Central memory CD4-positive, alpha-beta T cell (primary cell): ENCODE results near the gene RDH13.
"Not testable (repeated sequence)": the region's sequence is repeated elsewhere in the genome, so short reads cannot be mapped to it uniquely, and the experiment has no call there.

ENCODE experiments used
- DNase-seq: peaks from one replicate; pipeline ENCODE4 v3.0.0; 2022

The RDH13 gene

DNA sequence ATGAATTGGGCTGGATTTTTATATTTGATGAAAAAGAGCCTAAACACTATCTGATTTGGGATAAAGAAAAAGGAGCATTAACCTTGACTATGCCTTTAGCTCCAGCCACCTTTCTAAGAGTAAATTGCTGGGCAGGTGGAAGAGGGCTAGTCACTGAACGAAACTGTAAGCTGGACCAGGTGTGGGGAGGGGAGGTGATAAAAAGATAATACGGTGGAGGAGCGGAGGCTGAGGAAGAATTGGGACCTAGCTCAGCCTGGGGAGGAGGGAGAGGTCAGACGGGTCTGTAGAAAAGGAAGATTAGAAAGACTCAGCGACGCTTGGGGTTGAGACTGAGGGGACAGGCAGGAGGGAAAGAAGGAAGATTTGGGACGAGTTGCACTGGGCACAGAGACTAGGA is 52.4 kb downstream of the RDH13 start:
- DNase-seq, result not testable (repeated sequence)

DNA sequence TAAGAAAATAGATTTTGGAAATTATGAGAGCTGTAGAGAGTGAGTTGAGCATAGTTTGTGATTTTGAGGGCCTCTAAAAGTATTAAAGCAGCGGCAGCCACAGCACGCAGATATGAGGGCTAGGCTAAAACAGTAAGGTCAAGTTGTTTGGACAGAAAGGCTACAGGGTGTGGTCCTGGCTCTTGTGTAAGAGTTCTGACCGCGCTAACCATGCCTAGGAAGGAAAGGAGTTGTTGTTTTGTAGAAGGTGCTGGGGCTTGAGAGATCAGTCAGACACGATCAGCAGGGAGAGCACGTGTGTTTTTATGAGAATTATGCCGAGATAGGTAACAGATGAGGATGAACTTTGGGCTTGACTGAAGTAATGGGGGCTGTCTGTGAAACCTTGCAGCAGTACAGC is 54.2 kb downstream of the RDH13 start:
- not testable (repeated sequence) for DNase-seq

DNA sequence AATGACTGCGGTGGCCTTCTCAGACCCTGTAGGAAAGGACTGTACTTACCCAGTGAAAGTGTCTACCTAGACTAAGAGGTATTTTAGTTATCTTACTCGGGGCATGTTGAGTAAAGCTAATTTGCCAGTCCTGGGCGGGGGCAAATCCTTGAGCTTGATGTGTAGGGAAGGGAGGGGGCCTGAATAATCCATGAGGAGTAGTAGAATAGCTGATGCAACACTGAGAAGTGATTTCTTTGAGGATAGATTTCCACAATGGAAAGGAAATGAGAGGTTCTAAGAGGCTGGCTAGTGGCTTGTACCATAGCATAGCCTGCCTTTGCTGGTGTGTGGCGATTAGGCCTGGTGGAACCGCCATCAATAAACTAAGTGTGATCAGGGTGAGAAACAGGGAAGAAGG is 54.8 kb downstream of the RDH13 start:
- not testable (repeated sequence) for DNase-seq

DNA sequence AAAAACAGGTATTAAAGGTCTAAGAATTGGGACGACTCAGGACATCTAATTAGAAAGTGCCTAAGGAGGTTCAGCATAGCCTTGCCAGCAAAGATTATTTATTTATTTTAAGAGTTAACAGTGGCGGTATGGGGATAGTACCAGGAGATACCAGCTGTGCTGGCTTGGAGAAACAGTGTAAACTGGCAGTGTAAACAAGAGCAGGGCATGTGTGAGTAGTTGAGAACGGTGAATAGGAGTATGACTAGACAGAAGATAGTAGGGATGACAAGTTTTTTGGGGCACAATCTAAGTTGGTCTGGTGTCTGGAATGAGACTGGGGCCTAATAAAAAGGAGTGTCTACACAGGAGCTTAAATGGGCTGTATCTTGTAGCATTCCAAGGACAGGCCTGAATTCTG is 55.4 kb downstream of the RDH13 start:
- DNase-seq, result not testable (repeated sequence)

DNA sequence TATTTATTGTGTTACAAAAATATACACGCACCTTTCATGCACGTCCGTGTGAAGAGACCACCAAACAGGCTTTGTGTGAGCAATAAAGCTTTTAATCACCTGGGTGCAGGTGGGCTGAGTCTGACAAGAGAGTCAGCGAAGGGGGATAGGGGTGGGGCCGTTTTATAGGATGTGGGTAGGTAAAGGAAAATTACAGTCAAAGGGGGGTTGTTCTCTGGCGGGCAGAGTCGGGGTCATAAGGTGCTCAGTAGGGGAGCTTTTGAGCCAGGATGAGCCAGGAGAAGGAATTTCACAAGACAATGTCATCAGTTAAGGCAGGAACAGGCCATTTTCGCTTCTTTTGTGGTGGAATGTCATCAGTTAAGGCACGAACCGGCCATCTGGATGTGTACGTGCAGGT is 56.2 kb downstream of the RDH13 start:
- not testable (repeated sequence) for DNase-seq

DNA sequence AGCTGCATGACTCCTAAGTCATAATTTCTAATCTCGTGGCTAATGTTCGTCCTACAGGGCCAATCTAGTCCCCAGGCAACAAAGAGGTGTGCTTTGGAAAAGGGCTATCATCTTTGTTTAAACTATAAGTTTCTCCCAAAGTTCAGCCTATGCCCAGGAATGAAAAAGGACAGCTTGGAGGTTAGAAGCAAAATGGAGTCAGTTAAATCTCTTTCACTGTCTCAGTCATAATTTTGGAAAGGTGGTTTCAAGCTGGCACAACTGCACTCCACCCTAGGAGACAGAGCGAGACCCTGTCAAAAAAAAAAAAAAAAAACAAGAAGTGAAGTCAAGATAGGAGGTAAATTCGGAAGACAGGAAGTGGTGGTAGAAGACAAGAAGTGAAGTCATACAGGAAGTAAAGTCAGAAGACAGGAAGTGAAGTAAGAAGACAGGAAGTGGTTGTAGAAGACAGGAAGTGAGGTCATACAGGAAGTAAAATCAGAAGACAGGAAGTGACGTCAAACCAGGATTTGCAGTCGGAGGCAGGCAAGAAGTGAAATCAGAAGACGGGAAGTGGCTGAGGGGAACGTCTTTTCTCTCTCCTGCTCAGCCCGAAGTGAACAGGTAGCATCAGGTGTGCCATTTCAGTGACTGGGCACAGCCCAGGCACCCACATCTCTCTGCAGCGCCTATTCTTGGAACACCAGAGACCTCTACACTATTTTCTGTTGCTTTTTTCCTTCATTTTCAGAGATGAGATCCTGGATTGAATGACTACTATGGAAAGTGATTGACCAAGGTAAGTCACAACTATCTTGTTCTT is 57.1 kb downstream of the RDH13 start:
- DNase-seq, result peak; percentile 90

DNA sequence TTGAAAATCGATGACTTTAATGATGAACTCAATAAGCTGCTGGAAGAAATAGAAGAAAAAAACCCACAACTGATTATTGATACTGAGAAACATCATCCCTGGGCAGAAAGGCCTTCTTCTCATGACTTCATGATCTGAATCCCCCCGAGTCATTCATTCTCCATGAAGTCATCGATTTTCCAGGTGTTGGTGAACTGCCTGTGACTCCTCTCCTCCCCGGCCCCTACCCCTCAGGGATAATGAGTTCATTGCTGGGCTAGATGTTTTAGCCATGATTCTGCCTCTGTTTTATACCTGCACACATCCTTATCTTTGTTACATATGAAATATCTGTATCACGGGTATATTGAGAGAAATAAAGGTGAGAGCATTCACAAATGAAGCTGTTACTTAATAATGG is 62.2 kb downstream of the RDH13 start:
- no peak for DNase-seq

DNA sequence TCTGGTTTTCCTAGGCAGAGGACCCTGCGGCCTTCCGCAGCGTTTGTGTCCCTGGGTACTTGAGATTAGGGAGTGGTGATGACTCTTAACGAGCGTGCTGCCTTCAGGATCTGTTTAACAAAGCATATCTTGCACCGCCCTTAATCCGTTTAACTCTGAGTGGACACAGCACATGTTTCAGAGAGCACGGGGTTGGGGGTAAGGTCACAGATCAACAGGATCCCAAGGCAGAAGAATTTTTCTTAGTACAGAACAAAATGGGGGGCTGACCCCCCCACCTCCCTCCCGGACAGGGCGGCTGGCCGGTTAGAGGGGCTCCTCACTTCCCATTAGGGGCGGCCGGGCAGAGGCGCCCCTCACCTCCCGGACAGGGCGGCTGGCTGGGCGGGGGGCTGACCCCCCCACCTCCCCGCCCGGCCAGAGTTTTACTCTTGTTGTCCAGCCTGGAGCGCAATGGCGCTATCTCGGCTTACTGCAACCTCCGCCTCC is 64.2 kb downstream of the RDH13 start:
- DNase-seq, result not testable (repeated sequence)

DNA sequence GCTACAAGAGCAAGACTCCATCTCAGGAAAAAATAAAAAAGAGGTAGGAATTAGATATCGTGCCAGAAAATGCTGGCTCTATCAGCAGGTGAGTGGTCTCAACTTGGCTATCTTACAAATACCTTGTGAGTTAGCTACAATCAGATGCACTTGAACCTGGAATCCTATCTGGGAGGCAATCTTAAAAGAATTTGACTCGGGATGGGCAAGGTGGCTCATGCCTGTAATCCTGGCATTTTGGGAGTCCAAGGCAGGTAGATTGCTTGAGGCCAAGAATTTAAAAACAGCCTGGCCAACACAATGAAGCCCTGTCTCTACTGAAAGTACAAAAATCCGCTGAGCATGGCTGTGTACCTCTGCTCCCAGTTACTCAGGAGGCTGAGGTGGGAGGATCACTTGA is 67.4 kb downstream of the RDH13 start:
- no peak for DNase-seq
